ENCODE results near the gene CFAP410. TPM values are rescaled to one million over a fixed set of nuclear protein-coding genes. Genes with fewer than 3 reads are reported as not detected.

CFAP410 gene
- total and polyA plus RNA-seq, 2 donors (not counting 3 experiments of a cell fraction or from before 2014, with no cell fraction given): 7.2 to 12.2 TPM

GRCh38 chr21:44329971-44330681 is 9.1 kb downstream of the CFAP410 start:
- H3K27ac ChIP-seq (ENCODE audit: insufficient read depth, low read depth, low read length): no peak overlapping the region
- H3K9me3 ChIP-seq (replicated peaks; ENCODE audit: control insufficient read depth, insufficient read depth, low read length): no peaks in the 10 kb centered on the region
- H3K9ac ChIP-seq (replicated peaks; ENCODE audit: extremely low read depth, insufficient read depth, low read length): no peak overlapping the region
- H4K20me1 ChIP-seq (replicated peaks; ENCODE audit: control insufficient read depth, extremely low read depth, insufficient read depth, low read length): no peaks in the 10 kb centered on the region
- DNase-seq (ENCODE audit: low read depth, low spot score) (no peak), FAIRE-seq (no peak)
- TF ChIP-seq CTCF (IDR thresholded peaks at IDR 0.05; ENCODE audit: extremely low read depth in 1 of 2, insufficient read depth in 1 of 2, low read depth in 1 of 2, low read length in 2 of 2) (no peak), POLR2AphosphoS5 (IDR thresholded peaks at IDR 0.05; ENCODE audit: insufficient read depth, low read depth, low read length) (peak; percentile 3)
- no peak overlapping the region for H3K4me3 ChIP-seq (replicated peaks in 1 of 3; ENCODE audit: insufficient read depth in 1 of 3, low read depth in 1 of 3, low read length in 3 of 3)
- no peaks in the 10 kb centered on the region for H3K9me1 ChIP-seq (replicated peaks; ENCODE audit: control insufficient read depth, extremely low read depth, insufficient read depth, low read length)
- no peaks in the 10 kb centered on the region for H3K27me3 ChIP-seq (ENCODE audit: control insufficient read depth in 2 of 2, insufficient read depth in 2 of 2, low read length in 2 of 2)
- ChIA-PET POLR2A (no interaction called here), CTCF (interaction anchor here (1.5 kb wide), 1 partner anchor 32 kb away, joined by 4 read pairs; no protein-coding TSS in a partner anchor)
- H3K79me2 ChIP-seq (ENCODE audit: control insufficient read depth, insufficient read depth, low read length): no peaks in the 10 kb centered on the region
- H3K4me2 ChIP-seq (ENCODE audit: insufficient read depth, low read length): no peak overlapping the region
- dilution Hi-C loops (cut with MboI; ENCODE audit: extremely low pct_ligation_motif_present, low sequenced_read_pairs) (no loop called here), intact Hi-C loops (cut with micrococcal nuclease) (no loop called here)
- no peaks in the 10 kb centered on the region for H3K4me1 ChIP-seq (ENCODE audit: control insufficient read depth, extremely low read depth, insufficient read depth, low read length)
- no peak overlapping the region for H2AFZ ChIP-seq (ENCODE audit: low read depth, low read length)
- BruUV-seq (replicated peaks): no TSS peak
- H3K36me3 ChIP-seq (ENCODE audit: control insufficient read depth in 2 of 2, extremely low read depth in 1 of 2, insufficient read depth in 2 of 2, low read length in 2 of 2): peaks cover 1 to 8% of the 10 kb centered on the region in 2 experiments

GRCh38 chr21:44329086-44329889 is 9.9 kb downstream of the CFAP410 start:
- dilution Hi-C loops (cut with MboI; ENCODE audit: extremely low pct_ligation_motif_present, low sequenced_read_pairs) (no loop called here), intact Hi-C loops (cut with micrococcal nuclease) (no loop called here)
- H2AFZ ChIP-seq (ENCODE audit: low read depth, low read length): no peak overlapping the region
- no peak overlapping the region for H3K4me2 ChIP-seq (ENCODE audit: insufficient read depth, low read length)
- ChIA-PET CTCF (no interaction called here), POLR2A (no interaction called here)
- H3K9me3 ChIP-seq (replicated peaks; ENCODE audit: control insufficient read depth, insufficient read depth, low read length): no peaks in the 10 kb centered on the region
- H3K9me1 ChIP-seq (replicated peaks; ENCODE audit: control insufficient read depth, extremely low read depth, insufficient read depth, low read length): no peaks in the 10 kb centered on the region
- BruUV-seq (replicated peaks): no TSS peak
- no peaks in the 10 kb centered on the region for H3K4me1 ChIP-seq (ENCODE audit: control insufficient read depth, extremely low read depth, insufficient read depth, low read length)
- H4K20me1 ChIP-seq (replicated peaks; ENCODE audit: control insufficient read depth, extremely low read depth, insufficient read depth, low read length): no peaks in the 10 kb centered on the region
- H3K27ac ChIP-seq (ENCODE audit: insufficient read depth, low read depth, low read length): no peak overlapping the region
- H3K4me3 ChIP-seq (replicated peaks in 1 of 3; ENCODE audit: insufficient read depth in 1 of 3, low read depth in 1 of 3, low read length in 3 of 3): no peak overlapping the region
- no peak for DNase-seq (ENCODE audit: low read depth, low spot score)
- FAIRE-seq: no peak
- H3K9ac ChIP-seq (replicated peaks; ENCODE audit: extremely low read depth, insufficient read depth, low read length): no peak overlapping the region
- TF ChIP-seq EZH2 (IDR thresholded peaks at IDR 0.05; ENCODE audit: borderline replicate concordance, low read depth, low read length, severe bottlenecking): no peak
- TF ChIP-seq MYC (IDR thresholded peaks at IDR 0.05; ENCODE audit: low read depth, low read length): no peak
- no peak for TF ChIP-seq FOS (IDR thresholded peaks at IDR 0.05; ENCODE audit: borderline replicate concordance, insufficient read depth, low read length)
- no peak for TF ChIP-seq GATA2 (IDR thresholded peaks at IDR 0.05; ENCODE audit: insufficient read depth, insufficient read length, low read depth, low read length)
- no peak for TF ChIP-seq POLR2A (IDR thresholded peaks at IDR 0.05; ENCODE audit: low read depth, low read length)
- no peak for TF ChIP-seq MAX (IDR thresholded peaks at IDR 0.05; ENCODE audit: insufficient read depth, insufficient read length)
- no peak for TF ChIP-seq CTCF (IDR thresholded peaks at IDR 0.05; ENCODE audit: extremely low read depth in 1 of 2, insufficient read depth in 1 of 2, low read depth in 1 of 2, low read length in 2 of 2)
- TF ChIP-seq POLR2AphosphoS5 (IDR thresholded peaks at IDR 0.05; ENCODE audit: insufficient read depth, low read depth, low read length): no peak
- TF ChIP-seq JUN (IDR thresholded peaks at IDR 0.05; ENCODE audit: borderline replicate concordance, insufficient read depth, insufficient read length, low read depth): no peak
- no peaks in the 10 kb centered on the region for H3K27me3 ChIP-seq (ENCODE audit: control insufficient read depth in 2 of 2, insufficient read depth in 2 of 2, low read length in 2 of 2)
- H3K36me3 ChIP-seq (ENCODE audit: control insufficient read depth in 2 of 2, extremely low read depth in 1 of 2, insufficient read depth in 2 of 2, low read length in 2 of 2): peaks cover 5 to 14% of the 10 kb centered on the region in 2 experiments
- no peaks in the 10 kb centered on the region for H3K79me2 ChIP-seq (ENCODE audit: control insufficient read depth, insufficient read depth, low read length)

All from endothelial cell of umbilical vein (primary cell).